HEK293 (cell line): ENCODE results near the gene PARD3.

ENCODE experiments used
- CTCF ChIA-PET: fragments of 350-600 bp; formaldehyde crosslinking; extraction: SDS; loops from one replicate; lab custom pipeline; 2021; ENCODE audit warnings: antibody characterized with exemption; lab: Yijun Ruan, JAX
- POLR2A ChIA-PET: fragments of 300-600 bp; formaldehyde crosslinking; extraction: SDS; loops from one replicate; lab custom pipeline; 2020; ENCODE audit warnings: antibody characterized with exemption, inconsistent platforms; lab: Yijun Ruan, JAX
- H3K27ac ChIP-seq: fragments of 200-500 bp; sonication (Bioruptor generic); 2 replicates; pipeline ENCODE4 v1.5.1; 2014; ENCODE audit warnings: low read depth, low read length, control low read depth, inconsistent platforms; ENCODE audit errors: extremely low read depth
- H3K36me3 ChIP-seq, 2 experiments: fragments of 200-500 bp in 1 of 2; sonication (Bioruptor generic) in 1 of 2; 1 replicate in 1 of 2; 2 replicates in 1 of 2; pipeline ENCODE4 v1.5.1; 2014 to 2017; ENCODE audit warnings: inconsistent platforms in 2 of 2, low read length in 2 of 2; ENCODE audit not compliant: control insufficient read depth in 2 of 2, insufficient read depth in 1 of 2
- H3K4me1 ChIP-seq: fragments of 200-500 bp; sonication (Bioruptor generic); 2 replicates; pipeline ENCODE4 v1.5.1; 2014; ENCODE audit warnings: mild to moderate bottlenecking, low read length, inconsistent platforms; ENCODE audit not compliant: control insufficient read depth, insufficient read depth
- H3K4me3 ChIP-seq: 2 replicates; pipeline ENCODE4 v1.5.1; 2011; ENCODE audit warnings: low read depth, mild to moderate bottlenecking, control low read depth, low read length, moderate library complexity
- H3K9me3 ChIP-seq: fragments of 200-500 bp; sonication (Bioruptor generic); 2 replicates; pipeline ENCODE4 v1.5.1; 2014; ENCODE audit warnings: low read depth, low read length, inconsistent platforms; ENCODE audit not compliant: control insufficient read depth, insufficient read depth
- HOXA7 ChIP-seq: sonication (generic); formaldehyde crosslinking; IDR thresholded peaks from 2 replicates; pipeline ENCODE4 v1.8.1; 2022; ENCODE audit warnings: missing genetic modification reagents, borderline replicate concordance
- HOXC10 ChIP-seq: sonication (generic); formaldehyde crosslinking; IDR thresholded peaks from 2 replicates; pipeline ENCODE4 v1.8.1; 2023; ENCODE audit warnings: mild to moderate bottlenecking, missing genetic modification reagents
- IKZF3 ChIP-seq: fragments of 450-650 bp; IDR thresholded peaks from 2 replicates; pipeline ENCODE4 v1.5.0; 2018; ENCODE audit warnings: missing biosample characterization, mild to moderate bottlenecking, missing genetic modification characterization, moderate library complexity
- KLF9 ChIP-seq: fragments of 450-650 bp; formaldehyde crosslinking; IDR thresholded peaks from 2 replicates; pipeline ENCODE4 v1.5.1; 2016; ENCODE audit warnings: missing biosample characterization, missing genetic modification characterization, low read depth
- OVOL3 ChIP-seq: fragments of 450-650 bp; formaldehyde crosslinking; IDR thresholded peaks from 2 replicates; pipeline ENCODE4 v1.5.1; 2016; ENCODE audit warnings: missing biosample characterization, missing genetic modification characterization
- PRDM1 ChIP-seq: fragments of 450-650 bp; formaldehyde crosslinking; IDR thresholded peaks from 2 replicates; pipeline ENCODE4; 2016; ENCODE audit warnings: missing biosample characterization, missing genetic modification characterization
- SP3 ChIP-seq: fragments of 450-650 bp; formaldehyde crosslinking; IDR thresholded peaks from 2 replicates; pipeline ENCODE4 v1.5.1; 2016; ENCODE audit warnings: missing biosample characterization, missing genetic modification characterization
- SP7 ChIP-seq: fragments of 450-650 bp; formaldehyde crosslinking; IDR thresholded peaks from 2 replicates; pipeline ENCODE4 v1.5.1; 2016; ENCODE audit warnings: missing biosample characterization, missing genetic modification characterization
- ZBTB17 ChIP-seq: fragments of 450-650 bp; formaldehyde crosslinking; IDR thresholded peaks from 2 replicates; pipeline ENCODE4 v1.5.1; 2016; ENCODE audit warnings: missing biosample characterization, missing genetic modification characterization
- ZEB2 ChIP-seq: fragments of 450-650 bp; formaldehyde crosslinking; IDR thresholded peaks from 2 replicates; pipeline ENCODE4 v1.5.1; 2016; ENCODE audit warnings: missing biosample characterization, missing genetic modification characterization
- ZNF133 ChIP-seq: fragments of 450-650 bp; formaldehyde crosslinking; IDR thresholded peaks from 2 replicates; pipeline ENCODE4 v1.5.1; 2016; ENCODE audit warnings: missing biosample characterization, missing genetic modification characterization
- ZNF155 ChIP-seq: fragments of 450-650 bp; formaldehyde crosslinking; IDR thresholded peaks from 2 replicates; pipeline ENCODE4 v1.5.1; 2016; ENCODE audit warnings: missing biosample characterization, missing genetic modification characterization
- ZNF26 ChIP-seq: fragments of 450-650 bp; formaldehyde crosslinking; IDR thresholded peaks from 2 replicates; pipeline ENCODE4 v1.5.1; 2016; ENCODE audit warnings: missing biosample characterization, missing genetic modification characterization
- ZNF366 ChIP-seq: fragments of 450-650 bp; formaldehyde crosslinking; conservative IDR thresholded peaks from 2 replicates; pipeline ENCODE4 v1.5.1; 2016; ENCODE audit warnings: missing biosample characterization, missing genetic modification characterization
- ZNF501 ChIP-seq: fragments of 450-650 bp; formaldehyde crosslinking; IDR thresholded peaks from 2 replicates; pipeline ENCODE4 v1.5.1; 2016; ENCODE audit warnings: missing biosample characterization, missing genetic modification characterization
- ZNF529 ChIP-seq: fragments of 450-650 bp; formaldehyde crosslinking; IDR thresholded peaks from 2 replicates; pipeline ENCODE4 v1.5.1; 2017; ENCODE audit warnings: missing genetic modification characterization, missing biosample characterization; ENCODE audit not compliant: insufficient replicate concordance
- ZNF530 ChIP-seq: fragments of 450-650 bp; formaldehyde crosslinking; IDR thresholded peaks from 2 replicates; pipeline ENCODE4 v1.5.1; 2016; ENCODE audit warnings: low read depth, missing biosample characterization, missing genetic modification characterization
- ZNF600 ChIP-seq: fragments of 450-650 bp; formaldehyde crosslinking; IDR thresholded peaks from 2 replicates; pipeline ENCODE4 v1.5.1; 2016; ENCODE audit warnings: missing biosample characterization, missing genetic modification characterization
- ZNF660 ChIP-seq: fragments of 450-650 bp; IDR thresholded peaks from 2 replicates; pipeline ENCODE4 v1.5.1; 2018; ENCODE audit warnings: missing biosample characterization, mild to moderate bottlenecking, missing genetic modification characterization
- ZNF785 ChIP-seq: fragments of 450-650 bp; formaldehyde crosslinking; IDR thresholded peaks from 2 replicates; pipeline ENCODE4 v1.5.1; 2016; ENCODE audit warnings: missing biosample characterization, missing genetic modification characterization
- ZNF791 ChIP-seq: fragments of 450-650 bp; formaldehyde crosslinking; IDR thresholded peaks from 2 replicates; pipeline ENCODE4 v1.5.1; 2016; ENCODE audit warnings: missing biosample characterization, missing genetic modification characterization
- ZSCAN16 ChIP-seq: fragments of 450-650 bp; formaldehyde crosslinking; IDR thresholded peaks from 2 replicates; pipeline ENCODE4 v1.5.1; 2016; ENCODE audit warnings: missing biosample characterization, missing genetic modification characterization
- ZSCAN5A ChIP-seq: fragments of 450-650 bp; formaldehyde crosslinking; IDR thresholded peaks from 2 replicates; pipeline ENCODE4 v1.5.1; 2016; ENCODE audit warnings: missing biosample characterization, missing genetic modification characterization
- TF ChIP-seq, protein P1 (sequence below): fragments of 450-650 bp; formaldehyde crosslinking; conservative IDR thresholded peaks from 2 replicates; pipeline ENCODE4 v1.5.1; 2016; ENCODE audit warnings: low read depth, missing biosample characterization, missing genetic modification characterization
- TF ChIP-seq, protein P2 (sequence below): fragments of 450-650 bp; formaldehyde crosslinking; IDR thresholded peaks from 2 replicates; pipeline ENCODE4 v1.5.1; 2016; ENCODE audit warnings: missing biosample characterization, missing genetic modification characterization

Gene PARD3

GRCh38 chr10:34814223-34814912 is 728 bp downstream of the PARD3 start (continued):
- no peak for TF ChIP-seq ZNF26 (tag by site-specific recombination)
- TF ChIP-seq ZSCAN16: no peak
- TF ChIP-seq ZEB2 (tag by site-specific recombination): 0 out of 2 replicates have a peak, but pooled peaks have one; percentile 24
- TF ChIP-seq ZNF529 (tag by site-specific recombination): no peak
- TF ChIP-seq, protein P1, sequence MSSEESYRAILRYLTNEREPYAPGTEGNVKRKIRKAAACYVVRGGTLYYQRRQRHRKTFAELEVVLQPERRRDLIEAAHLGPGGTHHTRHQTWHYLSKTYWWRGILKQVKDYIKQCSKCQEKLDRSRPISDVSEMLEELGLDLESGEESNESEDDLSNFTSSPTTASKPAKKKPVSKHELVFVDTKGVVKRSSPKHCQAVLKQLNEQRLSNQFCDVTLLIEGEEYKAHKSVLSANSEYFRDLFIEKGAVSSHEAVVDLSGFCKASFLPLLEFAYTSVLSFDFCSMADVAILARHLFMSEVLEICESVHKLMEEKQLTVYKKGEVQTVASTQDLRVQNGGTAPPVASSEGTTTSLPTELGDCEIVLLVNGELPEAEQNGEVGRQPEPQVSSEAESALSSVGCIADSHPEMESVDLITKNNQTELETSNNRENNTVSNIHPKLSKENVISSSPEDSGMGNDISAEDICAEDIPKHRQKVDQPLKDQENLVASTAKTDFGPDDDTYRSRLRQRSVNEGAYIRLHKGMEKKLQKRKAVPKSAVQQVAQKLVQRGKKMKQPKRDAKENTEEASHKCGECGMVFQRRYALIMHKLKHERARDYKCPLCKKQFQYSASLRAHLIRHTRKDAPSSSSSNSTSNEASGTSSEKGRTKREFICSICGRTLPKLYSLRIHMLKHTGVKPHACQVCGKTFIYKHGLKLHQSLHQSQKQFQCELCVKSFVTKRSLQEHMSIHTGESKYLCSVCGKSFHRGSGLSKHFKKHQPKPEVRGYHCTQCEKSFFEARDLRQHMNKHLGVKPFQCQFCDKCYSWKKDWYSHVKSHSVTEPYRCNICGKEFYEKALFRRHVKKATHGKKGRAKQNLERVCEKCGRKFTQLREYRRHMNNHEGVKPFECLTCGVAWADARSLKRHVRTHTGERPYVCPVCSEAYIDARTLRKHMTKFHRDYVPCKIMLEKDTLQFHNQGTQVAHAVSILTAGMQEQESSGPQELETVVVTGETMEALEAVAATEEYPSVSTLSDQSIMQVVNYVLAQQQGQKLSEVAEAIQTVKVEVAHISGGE: no peak; the same call in 1 of the 2 replicates
- TF ChIP-seq HOXC10 (CRISPR knock-in tag): no peak

GRCh38 chr10:34813626-34814222 is 1.4 kb downstream of the PARD3 start:
- Histone ChIP-seq H3K27ac (peak overlapping the region; percentile 98), H3K36me3 (no peaks in the 10 kb centered on the region), H3K9me3 (no peaks in the 10 kb centered on the region), H3K4me3 (peak overlapping the region; percentile 77), H3K4me1 (peaks cover 29% of the 10 kb centered on the region)
- POLR2A ChIA-PET: interaction anchor here (1.0 kb wide), 2 partner anchors 27 to 74 kb away, joined by 3 read pairs; no protein-coding TSS in a partner anchor
- CTCF ChIA-PET: interaction anchor here (1.1 kb wide), 1 partner anchor 153 kb away, joined by 3 read pairs; no protein-coding TSS in a partner anchor
- TF ChIP-seq ZNF660 (tag by site-specific recombination): no peak
- no peak; the same call in 1 of the 2 replicates for TF ChIP-seq SP3 (tag by site-specific recombination)
- TF ChIP-seq ZNF530 (tag by site-specific recombination): no peak
- TF ChIP-seq IKZF3 (tag by site-specific recombination): peak; percentile 52; the same call in 1 of the 2 replicates
- TF ChIP-seq ZNF791: no peak
- TF ChIP-seq ZNF366 (tag by site-specific recombination): 0 out of 2 replicates have a peak, but pooled peaks have one; percentile 28
- TF ChIP-seq, protein P2, sequence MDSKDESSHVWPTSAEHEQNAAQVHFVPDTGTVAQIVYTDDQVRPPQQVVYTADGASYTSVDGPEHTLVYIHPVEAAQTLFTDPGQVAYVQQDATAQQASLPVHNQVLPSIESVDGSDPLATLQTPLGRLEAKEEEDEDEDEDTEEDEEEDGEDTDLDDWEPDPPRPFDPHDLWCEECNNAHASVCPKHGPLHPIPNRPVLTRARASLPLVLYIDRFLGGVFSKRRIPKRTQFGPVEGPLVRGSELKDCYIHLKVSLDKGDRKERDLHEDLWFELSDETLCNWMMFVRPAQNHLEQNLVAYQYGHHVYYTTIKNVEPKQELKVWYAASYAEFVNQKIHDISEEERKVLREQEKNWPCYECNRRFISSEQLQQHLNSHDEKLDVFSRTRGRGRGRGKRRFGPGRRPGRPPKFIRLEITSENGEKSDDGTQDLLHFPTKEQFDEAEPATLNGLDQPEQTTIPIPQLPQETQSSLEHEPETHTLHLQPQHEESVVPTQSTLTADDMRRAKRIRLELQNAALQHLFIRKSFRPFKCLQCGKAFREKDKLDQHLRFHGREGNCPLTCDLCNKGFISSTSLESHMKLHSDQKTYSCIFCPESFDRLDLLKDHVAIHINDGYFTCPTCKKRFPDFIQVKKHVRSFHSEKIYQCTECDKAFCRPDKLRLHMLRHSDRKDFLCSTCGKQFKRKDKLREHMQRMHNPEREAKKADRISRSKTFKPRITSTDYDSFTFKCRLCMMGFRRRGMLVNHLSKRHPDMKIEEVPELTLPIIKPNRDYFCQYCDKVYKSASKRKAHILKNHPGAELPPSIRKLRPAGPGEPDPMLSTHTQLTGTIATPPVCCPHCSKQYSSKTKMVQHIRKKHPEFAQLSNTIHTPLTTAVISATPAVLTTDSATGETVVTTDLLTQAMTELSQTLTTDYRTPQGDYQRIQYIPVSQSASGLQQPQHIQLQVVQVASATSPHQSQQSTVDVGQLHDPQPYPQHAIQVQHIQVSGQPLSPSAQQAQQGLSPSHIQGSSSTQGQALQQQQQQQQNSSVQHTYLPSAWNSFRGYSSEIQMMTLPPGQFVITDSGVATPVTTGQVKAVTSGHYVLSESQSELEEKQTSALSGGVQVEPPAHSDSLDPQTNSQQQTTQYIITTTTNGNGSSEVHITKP (tag by site-specific recombination): peak; percentile 73
- no peak for TF ChIP-seq ZNF155 (tag by site-specific recombination)
- TF ChIP-seq ZSCAN5A (tag by site-specific recombination): no peak
- TF ChIP-seq ZNF785 (tag by site-specific recombination): no peak
- TF ChIP-seq ZBTB17 (tag by site-specific recombination): 0 out of 2 replicates have a peak, but pooled peaks have one; percentile 14
- TF ChIP-seq HOXA7: no peak
- TF ChIP-seq ZNF600: peak; percentile 46; the same call in 1 of the 2 replicates
- no peak for TF ChIP-seq OVOL3 (tag by site-specific recombination)
- TF ChIP-seq PRDM1 (tag by site-specific recombination): peak; percentile 79
- no peak for TF ChIP-seq ZNF133
- TF ChIP-seq KLF9 (tag by site-specific recombination): peak; percentile 22; the same call in 1 of the 2 replicates
- 0 out of 2 replicates have a peak, but pooled peaks have one; percentile 41 for TF ChIP-seq ZNF501 (tag by site-specific recombination)
- no peak for TF ChIP-seq SP7 (tag by site-specific recombination)
